GM19455 (cell line): ENCODE results near the gene OST4.
"Not testable (repeated sequence)": the region's sequence is repeated elsewhere in the genome, so short reads cannot be mapped to it uniquely, and the experiment has no call there.

Experiments used
- ATAC-seq: cut with Tn5 transposase; IDR thresholded peaks from one replicate; pipeline ENCODE4 v1.9.1; 2021; ENCODE audit not compliant: unreplicated experiment

Gene OST4

GRCh38 chr2:27080140-27080469 is 8.7 kb upstream of the OST4 start:
- ATAC-seq: no peak

GRCh38 chr2:27079233-27080139 is 8.0 kb upstream of the OST4 start:
- ATAC-seq: no peak

GRCh38 chr2:27078267-27079194 is 7.1 kb upstream of the OST4 start, which contains the start of gene EMILIN1:
Gene EMILIN1 (plus strand): TSS chr2:27078615. CDS start chr2:27079066, 451 bp downstream.
- no peak for ATAC-seq

- ATAC-seq: no peak
Measured at GRCh38 chr2:27077231-27077630, 5.8 kb upstream of the OST4 start.

GRCh38 chr2:27076323-27076722 is 4.9 kb upstream of the OST4 start:
- no peak for ATAC-seq

GRCh38 chr2:27075566-27075871 is 4.1 kb upstream of the OST4 start:
- not testable (repeated sequence) for ATAC-seq

- no peak for ATAC-seq
Measured at GRCh38 chr2:27074738-27075565, 3.5 kb upstream of the OST4 start.

- no peak for ATAC-seq
Measured at GRCh38 chr2:27073782-27074181, 2.3 kb upstream of the OST4 start.

- ATAC-seq: no peak
Measured at GRCh38 chr2:27072920-27073319, 1.5 kb upstream of the OST4 start.

GRCh38 chr2:27071990-27072830 is 756 bp upstream of the OST4 start:
- ATAC-seq: peak; percentile 6

GRCh38 chr2:27070653-27071276 is 689 bp downstream of the OST4 start:
- ATAC-seq: no peak

- ATAC-seq: no peak
Measured at GRCh38 chr2:27069961-27070618, 1.4 kb downstream of the OST4 start.

- ATAC-seq: no peak
Measured at GRCh38 chr2:27069436-27069835, 2.0 kb downstream of the OST4 start.

GRCh38 chr2:27067385-27067784 is 4.1 kb downstream of the OST4 start:
- ATAC-seq: no peak

GRCh38 chr2:27065128-27065527 is 6.3 kb downstream of the OST4 start:
- no peak for ATAC-seq

GRCh38 chr2:27060323-27060722 is 11.1 kb downstream of the OST4 start:
- ATAC-seq: no peak

- ATAC-seq: no peak
Measured at GRCh38 chr2:27059141-27059820, 12.2 kb downstream of the OST4 start.

GRCh38 chr2:27058210-27058609 is 13.2 kb downstream of the OST4 start:
- no peak for ATAC-seq

- no peak for ATAC-seq
Measured at GRCh38 chr2:27057184-27057583, 14.3 kb downstream of the OST4 start.
